PFSK-1 (cell line): Measurements from ENCODE around the gene RHBDL3.

ENCODE experiments used
- POLR2AphosphoS5 ChIP-seq: IDR thresholded peaks from 2 replicates; pipeline ENCODE4 v1.6.1; 2012; ENCODE audit warnings: low read depth, mild to moderate bottlenecking, control low read depth, low read length, moderate library complexity
- SIN3A ChIP-seq: IDR thresholded peaks from 2 replicates; pipeline ENCODE4 v1.6.1; 2012; ENCODE audit warnings: mild to moderate bottlenecking, low read length, moderate library complexity, borderline replicate concordance; ENCODE audit not compliant: insufficient read depth
- TAF1 ChIP-seq: IDR thresholded peaks from 2 replicates; pipeline ENCODE4 v1.6.1; 2012; ENCODE audit warnings: low read length, control low read depth, borderline replicate concordance; ENCODE audit not compliant: insufficient read depth
- TF ChIP-seq, protein P1 (sequence below), 2 experiments: IDR thresholded peaks; 2 replicates each; pipeline versions ENCODE4 v1.6.1 to v1.8.0; 2011 to 2012; ENCODE audit warnings: low read depth in 2 of 2, low read length in 2 of 2, control low read depth in 1 of 2, inconsistent platforms in 1 of 2, mild to moderate bottlenecking in 1 of 2, moderate library complexity in 1 of 2; ENCODE audit not compliant: insufficient read depth in 1 of 2

DNA sequence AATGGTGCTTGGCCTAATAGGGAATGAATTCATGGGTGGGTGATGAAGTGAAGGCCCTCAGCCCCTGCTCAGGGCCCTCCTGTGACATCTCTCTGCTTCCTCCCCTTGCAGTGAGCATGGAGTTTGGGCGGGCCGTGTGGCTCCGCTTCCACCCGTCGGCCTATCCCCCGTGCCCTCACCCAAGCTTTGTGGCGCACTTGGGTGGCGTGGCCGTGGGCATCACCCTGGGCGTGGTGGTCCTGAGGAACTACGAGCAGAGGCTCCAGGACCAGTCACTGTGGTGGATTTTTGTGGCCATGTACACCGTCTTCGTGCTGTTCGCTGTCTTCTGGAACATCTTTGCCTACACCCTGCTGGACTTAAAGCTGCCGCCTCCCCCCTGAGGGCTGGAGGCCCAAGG lies 55.2 kb downstream of the RHBDL3 start:
- TF ChIP-seq POLR2AphosphoS5 = no peak
- TF ChIP-seq TAF1 = no peak
- TF ChIP-seq, protein P1, sequence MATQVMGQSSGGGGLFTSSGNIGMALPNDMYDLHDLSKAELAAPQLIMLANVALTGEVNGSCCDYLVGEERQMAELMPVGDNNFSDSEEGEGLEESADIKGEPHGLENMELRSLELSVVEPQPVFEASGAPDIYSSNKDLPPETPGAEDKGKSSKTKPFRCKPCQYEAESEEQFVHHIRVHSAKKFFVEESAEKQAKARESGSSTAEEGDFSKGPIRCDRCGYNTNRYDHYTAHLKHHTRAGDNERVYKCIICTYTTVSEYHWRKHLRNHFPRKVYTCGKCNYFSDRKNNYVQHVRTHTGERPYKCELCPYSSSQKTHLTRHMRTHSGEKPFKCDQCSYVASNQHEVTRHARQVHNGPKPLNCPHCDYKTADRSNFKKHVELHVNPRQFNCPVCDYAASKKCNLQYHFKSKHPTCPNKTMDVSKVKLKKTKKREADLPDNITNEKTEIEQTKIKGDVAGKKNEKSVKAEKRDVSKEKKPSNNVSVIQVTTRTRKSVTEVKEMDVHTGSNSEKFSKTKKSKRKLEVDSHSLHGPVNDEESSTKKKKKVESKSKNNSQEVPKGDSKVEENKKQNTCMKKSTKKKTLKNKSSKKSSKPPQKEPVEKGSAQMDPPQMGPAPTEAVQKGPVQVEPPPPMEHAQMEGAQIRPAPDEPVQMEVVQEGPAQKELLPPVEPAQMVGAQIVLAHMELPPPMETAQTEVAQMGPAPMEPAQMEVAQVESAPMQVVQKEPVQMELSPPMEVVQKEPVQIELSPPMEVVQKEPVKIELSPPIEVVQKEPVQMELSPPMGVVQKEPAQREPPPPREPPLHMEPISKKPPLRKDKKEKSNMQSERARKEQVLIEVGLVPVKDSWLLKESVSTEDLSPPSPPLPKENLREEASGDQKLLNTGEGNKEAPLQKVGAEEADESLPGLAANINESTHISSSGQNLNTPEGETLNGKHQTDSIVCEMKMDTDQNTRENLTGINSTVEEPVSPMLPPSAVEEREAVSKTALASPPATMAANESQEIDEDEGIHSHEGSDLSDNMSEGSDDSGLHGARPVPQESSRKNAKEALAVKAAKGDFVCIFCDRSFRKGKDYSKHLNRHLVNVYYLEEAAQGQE (IDR thresholded peaks at IDR 0.05; ENCODE audit: insufficient read depth in 1 of 2, low read depth in 2 of 2, low read length in 2 of 2) = no peak
- TF ChIP-seq SIN3A = no peak
